ENCODE results near the gene TSG101. TPM values are rescaled to one million over a fixed set of nuclear protein-coding genes. Genes with fewer than 3 reads are reported as not detected.

Gene TSG101
- polyA plus RNA-seq, 1 donor (not counting 4 experiments of a cell fraction or from before 2014, with no cell fraction given): 113 TPM

- TF ChIP-seq EZH2 (IDR thresholded peaks at IDR 0.05; ENCODE audit: low read length) (no peak), CTCF (optimal IDR thresholded peaks at IDR 0.05 in 1 of 3, IDR thresholded peaks at IDR 0.05 in 1 of 3, conservative IDR thresholded peaks at IDR 0.05 in 1 of 3; ENCODE audit: extremely low read depth in 1 of 3, insufficient read depth in 2 of 3, low read length in 3 of 3) (no peak)
- dilution Hi-C loops (cut with MboI; ENCODE audit: extremely low pct_ligation_motif_present, low sequenced_read_pairs): no loop called here
- Histone ChIP-seq H3K4me3 (ENCODE audit: control insufficient read depth in 2 of 3, extremely low read depth in 1 of 3, insufficient read depth in 2 of 3, low read depth in 1 of 3, low read length in 3 of 3) (no peak overlapping the region), H3K9ac (ENCODE audit: control insufficient read depth, extremely low read depth, insufficient read depth, low read length) (no peak overlapping the region), H3K27ac (ENCODE audit: control insufficient read depth, insufficient read depth, low read length) (no peak overlapping the region), H3K9me3 (ENCODE audit: control insufficient read depth, low read depth, low read length) (no peaks in the 10 kb centered on the region), H3K4me2 (ENCODE audit: control insufficient read depth, extremely low read depth, insufficient read depth, low read depth, low read length) (no peak overlapping the region), H3K36me3 (ENCODE audit: control insufficient read depth in 2 of 2, extremely low read depth in 1 of 2, insufficient read depth in 2 of 2, low read length in 2 of 2) (peaks cover 5 to 15% of the 10 kb centered on the region in 2 experiments), H2AFZ (ENCODE audit: control insufficient read depth, low read length) (no peak overlapping the region), H3K4me1 (ENCODE audit: control insufficient read depth, extremely low read depth, insufficient read depth, low read length) (no peaks in the 10 kb centered on the region), H3K27me3 (ENCODE audit: control insufficient read depth, extremely low read depth, insufficient read depth, low read length) (no peaks in the 10 kb centered on the region), H3K9me1 (ENCODE audit: control insufficient read depth, extremely low read depth, insufficient read depth, low read length) (no peaks in the 10 kb centered on the region), H4K20me1 (ENCODE audit: control insufficient read depth, extremely low read depth, insufficient read depth, low read length) (no peaks in the 10 kb centered on the region), H3K79me2 (ENCODE audit: control insufficient read depth, insufficient read depth, low read length) (no peaks in the 10 kb centered on the region)
- FAIRE-seq (no peak), DNase-seq (ENCODE audit: low read depth, low spot score) (no peak)
Observed at GRCh38 chr11:18567081-18567480, 40.3 kb upstream of the TSG101 start.

GRCh38 chr11:18566406-18566805 is 39.7 kb upstream of the TSG101 start:
- Histone ChIP-seq H3K36me3 (ENCODE audit: control insufficient read depth in 2 of 2, extremely low read depth in 1 of 2, insufficient read depth in 2 of 2, low read length in 2 of 2) (peaks cover 8 to 15% of the 10 kb centered on the region in 2 experiments), H3K4me3 (ENCODE audit: control insufficient read depth in 2 of 3, extremely low read depth in 1 of 3, insufficient read depth in 2 of 3, low read depth in 1 of 3, low read length in 3 of 3) (no peak overlapping the region), H3K79me2 (ENCODE audit: control insufficient read depth, insufficient read depth, low read length) (no peaks in the 10 kb centered on the region), H3K4me1 (ENCODE audit: control insufficient read depth, extremely low read depth, insufficient read depth, low read length) (no peaks in the 10 kb centered on the region), H3K9me3 (ENCODE audit: control insufficient read depth, low read depth, low read length) (no peaks in the 10 kb centered on the region), H3K9ac (ENCODE audit: control insufficient read depth, extremely low read depth, insufficient read depth, low read length) (no peak overlapping the region), H3K4me2 (ENCODE audit: control insufficient read depth, extremely low read depth, insufficient read depth, low read depth, low read length) (no peak overlapping the region), H4K20me1 (ENCODE audit: control insufficient read depth, extremely low read depth, insufficient read depth, low read length) (no peaks in the 10 kb centered on the region), H3K27me3 (ENCODE audit: control insufficient read depth, extremely low read depth, insufficient read depth, low read length) (no peaks in the 10 kb centered on the region), H2AFZ (ENCODE audit: control insufficient read depth, low read length) (no peak overlapping the region), H3K9me1 (ENCODE audit: control insufficient read depth, extremely low read depth, insufficient read depth, low read length) (no peaks in the 10 kb centered on the region), H3K27ac (ENCODE audit: control insufficient read depth, insufficient read depth, low read length) (no peak overlapping the region)
- dilution Hi-C loops (cut with MboI; ENCODE audit: extremely low pct_ligation_motif_present, low sequenced_read_pairs): no loop called here
- no peak for FAIRE-seq
- no peak for TF ChIP-seq EZH2 (IDR thresholded peaks at IDR 0.05; ENCODE audit: low read length)
- no peak for TF ChIP-seq CTCF (optimal IDR thresholded peaks at IDR 0.05 in 1 of 3, IDR thresholded peaks at IDR 0.05 in 1 of 3, conservative IDR thresholded peaks at IDR 0.05 in 1 of 3; ENCODE audit: extremely low read depth in 1 of 3, insufficient read depth in 2 of 3, low read length in 3 of 3)
- DNase-seq (ENCODE audit: low read depth, low spot score): no peak

Measured in keratinocyte (primary cell).